Endodermal cell (in vitro differentiated cells): Measurements from ENCODE around the gene THSD4. TPM values are rescaled to one million over a fixed set of nuclear protein-coding genes. Genes with fewer than 3 reads are reported as not detected.

Experiments
- DNase-seq: peaks from one replicate; pipeline ENCODE4 v3.0.0-alpha.2; 2017
- H3K27ac ChIP-seq: 2 replicates; pipeline ENCODE4 v1.5.1; 2013; ENCODE audit warnings: mild to moderate bottlenecking, low read depth, low read length, moderate library complexity
- H3K27me3 ChIP-seq: 2 replicates; pipeline ENCODE4 v1.6.1; 2013; ENCODE audit warnings: mild to moderate bottlenecking, low read length, moderate library complexity; ENCODE audit not compliant: insufficient read depth, control insufficient read depth, poor library complexity, severe bottlenecking
- H3K36me3 ChIP-seq: 2 replicates; pipeline ENCODE4 v1.7.0; 2013; ENCODE audit warnings: mild to moderate bottlenecking, low read length, moderate library complexity; ENCODE audit not compliant: control insufficient read depth, insufficient read depth
- H3K4me1 ChIP-seq: one replicate; pipeline ENCODE4 v1.7.0; 2013; ENCODE audit warnings: low read length; ENCODE audit not compliant: control insufficient read depth, insufficient read depth
- H3K4me3 ChIP-seq: 2 replicates; pipeline ENCODE4 v1.5.1; 2013; ENCODE audit warnings: mild to moderate bottlenecking, low read length, moderate library complexity
- H3K9ac ChIP-seq: 2 replicates; pipeline ENCODE4 v1.6.1; 2013; ENCODE audit warnings: mild to moderate bottlenecking, low read length, moderate library complexity; ENCODE audit not compliant: poor library complexity, severe bottlenecking; ENCODE audit errors: extremely low read depth
- H3K9me3 ChIP-seq: 2 replicates; pipeline ENCODE4 v1.6.1; 2013; ENCODE audit warnings: mild to moderate bottlenecking, low read length, moderate library complexity; ENCODE audit not compliant: control insufficient read depth
- H3K27ac Mint-ChIP-seq: 2 replicates; pipeline ENCODE4 v1.8.0; 2020; ENCODE audit warnings: mixed read lengths
- H3K27me3 Mint-ChIP-seq: 2 replicates; pipeline ENCODE4 v1.8.0; 2021; ENCODE audit warnings: mild to moderate bottlenecking, mixed read lengths; ENCODE audit not compliant: insufficient read depth
- H3K36me3 Mint-ChIP-seq: 2 replicates; pipeline ENCODE4 v1.8.0; 2020; ENCODE audit warnings: low read depth, mixed read lengths
- H3K4me1 Mint-ChIP-seq: 2 replicates; pipeline ENCODE4 v1.8.0; 2020; ENCODE audit warnings: mixed read lengths
- H3K4me3 Mint-ChIP-seq: 2 replicates; pipeline ENCODE4 v1.8.0; 2020; ENCODE audit warnings: mild to moderate bottlenecking, moderate library complexity, mixed read lengths
- H3K9me3 Mint-ChIP-seq: 2 replicates; pipeline ENCODE4 v1.8.0; 2020; ENCODE audit warnings: mild to moderate bottlenecking, mixed read lengths
- WGBS, 2 experiments: methylation state at CpG; one replicate each; pipeline versions ENCODE4 v1.1.5 to v1.1.7; 2013; ENCODE audit warnings: missing lambda C conversion rate in 2 of 2, mixed read lengths in 1 of 2; ENCODE audit not compliant: insufficient coverage in 1 of 2, insufficient read length in 1 of 2; 5-methylcytosine and 5-hydroxymethylcytosine counted together
- total RNA-seq, 2 donors: library from RNA; stranded (reverse); fragmentation: NEBNext Ultra II Directional in 1 of 2; extraction: Animal tissue kit (Norgen Biotek cat#: 25700) in 1 of 2; gene quantifications; 2 replicates in 1 of 2; 3 replicates in 1 of 2; pipeline ENCODE4 v1.2.1, GENCODE V29; 2021
- TF ChIP-seq, protein P1 (sequence below): fragments of 200-600 bp; sonication (generic); conservative IDR thresholded peaks from 2 replicates; pipeline ENCODE4 v1.5.0; 2021; ENCODE audit warnings: antibody characterized with exemption, mild to moderate bottlenecking

Gene THSD4
- total RNA-seq, 2 donors from 2014 or later, result 4.6 to 5.4 TPM

DNA sequence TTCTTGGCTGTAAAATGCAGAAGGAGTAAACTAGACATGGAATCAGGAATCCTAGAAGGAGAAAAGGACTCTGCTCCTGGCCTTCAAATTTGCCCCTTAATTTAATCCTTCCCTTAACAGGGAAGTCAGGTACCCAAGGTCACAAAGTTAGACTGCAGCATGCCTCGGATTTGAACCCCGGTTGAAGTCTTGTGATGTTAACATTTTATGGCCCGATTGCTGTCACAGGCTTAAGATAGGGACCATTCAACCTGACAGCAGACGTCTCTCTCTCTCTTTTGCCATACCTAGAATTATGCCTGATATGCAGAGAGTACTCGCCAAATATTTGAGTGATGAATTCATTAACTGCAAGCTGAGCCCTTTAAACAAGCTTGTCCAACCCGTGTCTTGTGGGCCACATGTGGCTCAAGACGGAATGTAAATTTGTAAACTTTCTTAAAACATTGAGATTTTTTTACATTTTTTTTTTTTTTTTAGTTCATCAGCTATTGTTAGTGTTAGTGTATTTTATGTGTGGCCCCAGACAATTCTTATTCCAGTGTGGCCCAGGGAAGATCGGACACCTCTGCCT, 217.2 kb downstream of the THSD4 start:
- Histone ChIP-seq H3K4me3 (no peak overlapping the region), H3K9me3 (no peaks in the 10 kb centered on the region), H3K27me3 (no peaks in the 10 kb centered on the region), H3K36me3 (no peaks in the 10 kb centered on the region), H3K27ac (no peak overlapping the region), H3K4me1 (no peaks in the 10 kb centered on the region), H3K9ac (no peak overlapping the region)
- Mint-ChIP-seq H3K4me3 (no peak overlapping the region), H3K27ac (no peak overlapping the region), H3K36me3 (no peaks in the 10 kb centered on the region), H3K4me1 (peaks cover 14% of the 10 kb centered on the region), H3K27me3 (no peaks in the 10 kb centered on the region), H3K9me3 (no peaks in the 10 kb centered on the region)
- no peak for DNase-seq
- TF ChIP-seq, protein P1, sequence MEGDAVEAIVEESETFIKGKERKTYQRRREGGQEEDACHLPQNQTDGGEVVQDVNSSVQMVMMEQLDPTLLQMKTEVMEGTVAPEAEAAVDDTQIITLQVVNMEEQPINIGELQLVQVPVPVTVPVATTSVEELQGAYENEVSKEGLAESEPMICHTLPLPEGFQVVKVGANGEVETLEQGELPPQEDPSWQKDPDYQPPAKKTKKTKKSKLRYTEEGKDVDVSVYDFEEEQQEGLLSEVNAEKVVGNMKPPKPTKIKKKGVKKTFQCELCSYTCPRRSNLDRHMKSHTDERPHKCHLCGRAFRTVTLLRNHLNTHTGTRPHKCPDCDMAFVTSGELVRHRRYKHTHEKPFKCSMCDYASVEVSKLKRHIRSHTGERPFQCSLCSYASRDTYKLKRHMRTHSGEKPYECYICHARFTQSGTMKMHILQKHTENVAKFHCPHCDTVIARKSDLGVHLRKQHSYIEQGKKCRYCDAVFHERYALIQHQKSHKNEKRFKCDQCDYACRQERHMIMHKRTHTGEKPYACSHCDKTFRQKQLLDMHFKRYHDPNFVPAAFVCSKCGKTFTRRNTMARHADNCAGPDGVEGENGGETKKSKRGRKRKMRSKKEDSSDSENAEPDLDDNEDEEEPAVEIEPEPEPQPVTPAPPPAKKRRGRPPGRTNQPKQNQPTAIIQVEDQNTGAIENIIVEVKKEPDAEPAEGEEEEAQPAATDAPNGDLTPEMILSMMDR, result no peak
- 90 to 100% methylated on average over 3 to 8 of the region's 8 CpGs for WGBS, 2 experiments

DNA sequence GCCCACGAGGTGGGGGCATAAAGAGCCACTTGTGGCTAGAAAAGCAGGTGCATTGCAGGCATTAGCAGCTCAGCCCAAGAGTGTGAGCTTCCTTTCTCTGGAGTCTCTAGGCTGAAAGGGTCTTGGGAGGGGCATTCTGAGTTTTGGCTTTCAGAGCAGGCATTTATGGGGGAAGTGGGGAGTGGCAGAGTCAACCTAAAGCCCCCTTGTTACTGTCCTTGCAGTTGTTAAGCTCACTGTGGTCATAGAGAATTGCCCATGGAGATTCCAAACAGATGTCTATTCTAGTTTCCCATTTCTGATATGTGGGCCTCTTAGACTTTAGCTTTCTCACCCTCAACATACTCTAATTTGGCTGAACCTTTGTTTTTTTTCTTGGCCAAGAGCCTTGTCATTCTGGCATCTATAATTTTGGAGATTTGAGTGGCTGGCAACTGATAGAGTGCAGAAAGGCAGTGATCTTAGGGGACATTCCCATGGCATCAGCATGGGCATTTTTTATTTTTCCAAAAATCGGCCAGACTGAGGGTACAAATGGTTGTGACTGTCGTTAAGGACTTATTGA, 217.9 kb downstream of the THSD4 start:
- 90 to 93% methylated on average over 2 to 3 of the region's 3 CpGs for WGBS, 2 experiments
- DNase-seq, result no peak
- no peak overlapping the region for H3K4me3 Mint-ChIP-seq

DNA sequence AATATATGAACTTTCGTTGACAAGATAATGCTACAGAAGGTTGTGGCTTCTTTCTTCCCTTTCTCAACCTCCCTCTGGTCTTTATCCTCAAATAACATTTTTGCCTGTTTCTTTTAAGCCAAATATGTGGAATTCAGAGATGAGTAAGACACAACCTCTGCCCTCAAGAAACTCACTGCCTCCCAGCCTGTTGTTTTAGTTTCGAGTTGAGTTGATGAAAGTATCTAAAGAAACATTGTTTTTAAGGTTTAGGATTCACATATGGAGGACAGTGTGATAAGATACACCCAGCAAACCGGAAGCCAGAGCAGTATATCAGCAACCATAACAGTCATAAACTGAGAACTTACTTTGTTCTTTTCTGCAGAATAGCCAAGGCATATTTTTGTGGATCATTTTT, 218.6 kb downstream of the THSD4 start:
- no peak overlapping the region for H3K27ac Mint-ChIP-seq
- WGBS, 2 experiments, result 85% methylated on average over 3 of the region's 3 CpGs; no CpG with 5 or more reads in 1 of the 2 experiments
- H3K27ac ChIP-seq, result no peak overlapping the region

More for the DNA sequence above, 217.9 kb downstream of the THSD4 start:
- no peaks in the 10 kb centered on the region for H3K36me3 ChIP-seq
- no peak overlapping the region for H3K4me3 ChIP-seq
- TF ChIP-seq, protein P1, result no peak
- H3K9me3 ChIP-seq, result no peaks in the 10 kb centered on the region
- Mint-ChIP-seq H3K9me3 (no peaks in the 10 kb centered on the region), H3K27me3 (no peaks in the 10 kb centered on the region), H3K4me1 (peaks cover 21% of the 10 kb centered on the region), H3K36me3 (no peaks in the 10 kb centered on the region), H3K27ac (no peak overlapping the region)
- no peaks in the 10 kb centered on the region for H3K27me3 ChIP-seq
- H3K4me1 ChIP-seq, result no peaks in the 10 kb centered on the region
- no peak overlapping the region for H3K9ac ChIP-seq
- no peak overlapping the region for H3K27ac ChIP-seq

More for the DNA sequence above, 218.6 kb downstream of the THSD4 start:
- Mint-ChIP-seq H3K27me3 (no peaks in the 10 kb centered on the region), H3K4me3 (no peak overlapping the region), H3K36me3 (no peaks in the 10 kb centered on the region), H3K4me1 (peaks cover 27% of the 10 kb centered on the region), H3K9me3 (no peaks in the 10 kb centered on the region)
- TF ChIP-seq, protein P1, result no peak
- DNase-seq, result no peak
- Histone ChIP-seq H3K36me3 (no peaks in the 10 kb centered on the region), H3K27me3 (no peaks in the 10 kb centered on the region), H3K4me1 (peaks cover 5% of the 10 kb centered on the region), H3K9ac (no peak overlapping the region), H3K4me3 (no peak overlapping the region), H3K9me3 (no peaks in the 10 kb centered on the region)
